Hepatocyte (in vitro differentiated cells): ENCODE results near the gene RHOT1. TPM values are rescaled to one million over a fixed set of nuclear protein-coding genes. Genes with fewer than 3 reads are reported as not detected.

ENCODE experiments used
- DNase-seq: peaks from one replicate; pipeline ENCODE4 v3.0.0-alpha.2; 2016; ENCODE audit warnings: low spot score
- H2AFZ ChIP-seq: fragments of 200-600 bp; sonication (generic); 2 replicates; pipeline ENCODE4 v1.6.0; 2016; ENCODE audit warnings: antibody characterized with exemption, mild to moderate bottlenecking
- H3K27ac ChIP-seq: fragments of 200-600 bp; sonication (generic); 2 replicates; pipeline ENCODE4 v1.5.1; 2016; ENCODE audit warnings: mild to moderate bottlenecking
- H3K27me3 ChIP-seq: fragments of 200-600 bp; sonication (generic); 2 replicates; pipeline ENCODE4 v1.6.1; 2016
- H3K36me3 ChIP-seq: fragments of 200-600 bp; sonication (generic); replicated peaks from 2 replicates; pipeline ENCODE4 v1.5.1; 2016; ENCODE audit warnings: low read depth; ENCODE audit not compliant: insufficient read depth
- H3K4me1 ChIP-seq: fragments of 200-600 bp; sonication (generic); 2 replicates; pipeline ENCODE4 v1.5.1; 2016; ENCODE audit warnings: mild to moderate bottlenecking, moderate library complexity; ENCODE audit not compliant: insufficient read depth
- H3K4me2 ChIP-seq: fragments of 200-600 bp; sonication (generic); 2 replicates; pipeline ENCODE4 v1.6.0; 2016
- H3K4me3 ChIP-seq: fragments of 200-600 bp; sonication (generic); 2 replicates; pipeline ENCODE4 v1.5.1; 2016; ENCODE audit warnings: mild to moderate bottlenecking
- H3K79me2 ChIP-seq: fragments of 200-600 bp; sonication (generic); 2 replicates; pipeline ENCODE4 v1.6.0; 2017; ENCODE audit warnings: mild to moderate bottlenecking
- H3K9me2 ChIP-seq: fragments of 200-600 bp; sonication (generic); replicated peaks from 2 replicates; pipeline ENCODE4 v1.6.0; 2017; ENCODE audit warnings: mild to moderate bottlenecking; ENCODE audit not compliant: insufficient read depth
- H3K9me3 ChIP-seq: fragments of 200-600 bp; sonication (generic); 2 replicates; pipeline ENCODE4 v1.5.1; 2016; ENCODE audit warnings: low read depth, mild to moderate bottlenecking
- H4K20me1 ChIP-seq: fragments of 200-600 bp; sonication (generic); 2 replicates; pipeline ENCODE4 v1.6.0; 2016; ENCODE audit warnings: mild to moderate bottlenecking; ENCODE audit not compliant: insufficient read depth, poor library complexity, severe bottlenecking
- EZH2 ChIP-seq: fragments of 200-600 bp; sonication (generic); IDR thresholded peaks from 2 replicates; pipeline ENCODE4 v1.6.1; 2016; ENCODE audit warnings: antibody characterized with exemption, mild to moderate bottlenecking, borderline replicate concordance
- EZH2phosphoT487 ChIP-seq: fragments of 200-600 bp; sonication (generic); IDR thresholded peaks from one replicate; pipeline ENCODE4 v1.6.1; 2018; ENCODE audit warnings: antibody characterized with exemption, mild to moderate bottlenecking, low read depth, moderate library complexity; ENCODE audit not compliant: unreplicated experiment, severe bottlenecking
- WGBS: methylation state at CpG from one replicate; pipeline ENCODE4 v1.1.6; 2016; ENCODE audit warnings: low lambda C conversion rate; ENCODE audit errors: missing lambda C conversion rate; 5-methylcytosine and 5-hydroxymethylcytosine counted together
- polyA plus RNA-seq: library from polyadenylated mRNA; unstranded; fragments of >200 nt; fragmentation: Nextera tagmentation; extraction: Ambion mirVana; gene quantifications from 2 replicates; pipeline ENCODE4 v1.2.1, GENCODE V29; 2016
- total RNA-seq: library from RNA; depleted of rRNA; stranded (reverse); fragments of >200 nt; gene quantifications from 2 replicates; pipeline ENCODE4 v1.2.3, GENCODE V29; 2014
- TF ChIP-seq, protein P1 (sequence below): fragments of 200-600 bp; sonication (generic); IDR thresholded peaks from 2 replicates; pipeline ENCODE4 v1.5.1; 2016; ENCODE audit warnings: antibody characterized with exemption, mild to moderate bottlenecking; ENCODE audit not compliant: poor library complexity

The RHOT1 gene
- total and polyA plus RNA-seq, 2 experiments from 2014 or later = 22.6 to 38.4 TPM

DNA sequence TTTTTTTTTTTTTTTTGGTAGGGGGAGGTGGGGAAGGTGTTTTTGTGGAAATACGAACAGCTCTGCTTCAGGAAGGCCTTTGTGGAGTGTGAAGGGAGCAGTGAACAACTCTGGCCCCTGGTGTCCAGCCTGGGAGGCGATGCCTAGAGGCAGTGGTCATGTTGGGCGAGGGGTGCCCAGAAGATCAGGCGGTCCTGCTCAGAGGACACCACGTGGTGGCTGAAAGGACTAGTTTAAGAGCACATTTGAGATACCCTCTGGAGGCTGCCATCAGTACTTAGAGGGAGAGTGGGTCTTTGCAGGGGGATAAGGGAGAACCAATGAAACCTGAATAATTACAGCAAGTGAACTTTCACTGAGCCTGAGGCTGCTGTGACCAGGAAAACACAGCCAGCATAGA lies 40.1 kb upstream of the RHOT1 start:
- DNase-seq = no peak
- Histone ChIP-seq H3K4me1 (no peaks in the 10 kb centered on the region), H3K4me3 (no peak overlapping the region), H3K9me3 (no peaks in the 10 kb centered on the region), H3K36me3 (no peaks in the 10 kb centered on the region), H3K4me2 (no peak overlapping the region), H3K27ac (no peak overlapping the region), H4K20me1 (no peaks in the 10 kb centered on the region), H3K27me3 (no peaks in the 10 kb centered on the region), H3K9me2 (no peaks in the 10 kb centered on the region), H2AFZ (no peak overlapping the region), H3K79me2 (no peaks in the 10 kb centered on the region)
- TF ChIP-seq EZH2phosphoT487 = no peak
- TF ChIP-seq, protein P1, sequence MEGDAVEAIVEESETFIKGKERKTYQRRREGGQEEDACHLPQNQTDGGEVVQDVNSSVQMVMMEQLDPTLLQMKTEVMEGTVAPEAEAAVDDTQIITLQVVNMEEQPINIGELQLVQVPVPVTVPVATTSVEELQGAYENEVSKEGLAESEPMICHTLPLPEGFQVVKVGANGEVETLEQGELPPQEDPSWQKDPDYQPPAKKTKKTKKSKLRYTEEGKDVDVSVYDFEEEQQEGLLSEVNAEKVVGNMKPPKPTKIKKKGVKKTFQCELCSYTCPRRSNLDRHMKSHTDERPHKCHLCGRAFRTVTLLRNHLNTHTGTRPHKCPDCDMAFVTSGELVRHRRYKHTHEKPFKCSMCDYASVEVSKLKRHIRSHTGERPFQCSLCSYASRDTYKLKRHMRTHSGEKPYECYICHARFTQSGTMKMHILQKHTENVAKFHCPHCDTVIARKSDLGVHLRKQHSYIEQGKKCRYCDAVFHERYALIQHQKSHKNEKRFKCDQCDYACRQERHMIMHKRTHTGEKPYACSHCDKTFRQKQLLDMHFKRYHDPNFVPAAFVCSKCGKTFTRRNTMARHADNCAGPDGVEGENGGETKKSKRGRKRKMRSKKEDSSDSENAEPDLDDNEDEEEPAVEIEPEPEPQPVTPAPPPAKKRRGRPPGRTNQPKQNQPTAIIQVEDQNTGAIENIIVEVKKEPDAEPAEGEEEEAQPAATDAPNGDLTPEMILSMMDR = no peak
- TF ChIP-seq EZH2 = no peak
- WGBS = 86% methylated on average over 4 of the region's 5 CpGs

DNA sequence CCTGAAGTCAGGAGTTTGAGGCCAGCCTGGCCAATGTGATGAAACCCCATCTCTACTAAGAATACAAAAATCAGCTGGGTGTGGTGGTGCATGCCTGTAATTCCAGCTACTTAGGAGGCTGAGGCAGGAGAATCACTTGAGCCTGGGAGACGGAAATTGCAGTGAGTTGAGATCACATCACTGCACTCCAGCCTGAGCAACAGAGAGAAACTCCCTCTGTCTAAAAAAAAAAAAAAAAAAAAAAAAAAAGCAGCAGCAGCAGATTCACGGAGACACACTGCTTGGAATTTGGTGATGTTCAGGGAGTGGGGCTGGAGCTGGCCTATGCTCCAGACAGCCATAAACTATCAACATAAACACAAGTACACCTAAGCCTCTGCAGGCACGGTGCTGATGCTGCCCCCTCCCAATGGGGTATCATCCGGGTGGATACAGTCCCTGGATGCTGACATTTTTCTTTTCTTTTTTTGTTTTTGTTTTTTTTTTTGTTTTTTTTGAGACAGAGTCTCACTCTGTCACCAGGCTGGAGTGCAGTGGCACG lies 39.6 kb upstream of the RHOT1 start:
- Histone ChIP-seq H3K27ac (no peak overlapping the region), H2AFZ (no peak overlapping the region), H3K36me3 (no peaks in the 10 kb centered on the region), H3K9me2 (no peaks in the 10 kb centered on the region), H4K20me1 (no peaks in the 10 kb centered on the region), H3K79me2 (no peaks in the 10 kb centered on the region), H3K4me2 (no peak overlapping the region), H3K4me1 (no peaks in the 10 kb centered on the region), H3K9me3 (no peaks in the 10 kb centered on the region), H3K4me3 (no peak overlapping the region), H3K27me3 (no peaks in the 10 kb centered on the region)
- WGBS = 71% methylated on average over 5 of the region's 5 CpGs
- no peak for TF ChIP-seq EZH2
- TF ChIP-seq EZH2phosphoT487 = no peak
- TF ChIP-seq, protein P1 = no peak
- DNase-seq = no peak

DNA sequence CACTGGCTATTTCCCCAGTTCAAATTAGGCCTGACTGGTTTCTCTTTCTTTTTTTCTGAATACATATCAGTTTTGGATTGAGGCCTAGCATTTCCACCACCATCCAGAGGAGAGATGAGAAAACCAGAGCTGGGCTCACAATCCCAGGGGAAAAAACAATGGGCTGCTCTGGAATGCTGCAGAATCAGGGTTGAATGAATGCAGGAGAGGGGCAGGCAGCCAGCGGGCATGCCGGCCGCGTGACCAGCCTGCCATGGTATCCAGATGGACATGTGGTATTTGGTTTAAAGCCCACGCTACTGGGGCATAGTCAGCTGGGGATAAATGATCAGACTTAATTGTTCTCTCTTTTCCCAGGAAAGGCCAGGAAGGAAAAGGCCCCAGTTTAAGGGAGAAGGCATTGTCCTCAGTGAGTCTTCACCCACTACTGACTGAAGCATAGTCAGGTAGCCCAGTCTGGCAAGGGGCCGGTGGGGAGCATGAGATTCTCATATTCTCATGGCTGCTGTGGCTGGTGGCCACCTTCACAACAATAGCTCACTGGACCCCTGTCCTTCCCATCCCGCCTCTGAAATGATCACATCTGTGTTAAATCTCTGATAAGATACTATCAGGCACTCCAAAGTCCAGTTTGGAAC lies 38.7 kb upstream of the RHOT1 start:
- Histone ChIP-seq H3K4me2 (no peak overlapping the region), H3K27me3 (no peaks in the 10 kb centered on the region), H2AFZ (no peak overlapping the region), H3K79me2 (no peaks in the 10 kb centered on the region), H3K4me3 (no peak overlapping the region), H3K9me3 (no peaks in the 10 kb centered on the region), H4K20me1 (no peaks in the 10 kb centered on the region), H3K4me1 (no peaks in the 10 kb centered on the region), H3K36me3 (no peaks in the 10 kb centered on the region), H3K9me2 (no peaks in the 10 kb centered on the region), H3K27ac (no peak overlapping the region)
- DNase-seq = no peak
- TF ChIP-seq EZH2phosphoT487 (no peak), EZH2 (no peak)
- TF ChIP-seq, protein P1 = no peak
- 92% methylated on average over 7 of the region's 7 CpGs for WGBS
